H9 (cell line): Measurements from ENCODE around the gene MAS1. TPM values are rescaled to one million over a fixed set of nuclear protein-coding genes. Genes with fewer than 3 reads are reported as not detected.

Experiments
- DNase-seq: peaks from one replicate; pipeline ENCODE4 v3.0.0-alpha.2; 2017
- H2AFZ ChIP-seq: one replicate; pipeline ENCODE4 v1.6.1; 2013; ENCODE audit warnings: mild to moderate bottlenecking, low read length, control low read depth, moderate library complexity
- H2AK5ac ChIP-seq: 2 replicates; pipeline ENCODE4 v1.6.1; 2013; ENCODE audit warnings: low read length, control low read depth, mixed read lengths; ENCODE audit not compliant: insufficient read length
- H2BK120ac ChIP-seq: one replicate; pipeline ENCODE4 v1.6.1; 2013; ENCODE audit warnings: low read depth, mild to moderate bottlenecking, low read length, control low read depth, inconsistent platforms; ENCODE audit not compliant: poor library complexity, severe bottlenecking
- H2BK12ac ChIP-seq: 2 replicates; pipeline ENCODE4 v1.6.1; 2013; ENCODE audit warnings: low read length, control low read depth, mixed read lengths, low read depth; ENCODE audit not compliant: insufficient read length
- H2BK15ac ChIP-seq: 2 replicates; pipeline ENCODE4 v1.6.1; 2013; ENCODE audit warnings: low read depth, low read length, control low read depth
- H2BK20ac ChIP-seq: one replicate; pipeline ENCODE4 v1.6.1; 2013; ENCODE audit warnings: low read depth, mild to moderate bottlenecking, low read length, control low read depth, inconsistent platforms; ENCODE audit not compliant: poor library complexity, severe bottlenecking
- H2BK5ac ChIP-seq: 2 replicates; pipeline ENCODE4 v1.6.1; 2013; ENCODE audit warnings: low read length, control low read depth, mixed read lengths; ENCODE audit not compliant: insufficient read length
- H3K14ac ChIP-seq: 2 replicates; pipeline ENCODE4 v1.6.1; 2013; ENCODE audit warnings: low read length, control low read depth; ENCODE audit not compliant: insufficient read depth
- H3K18ac ChIP-seq: 2 replicates; pipeline ENCODE4 v1.6.1; 2013; ENCODE audit warnings: low read depth, mild to moderate bottlenecking, mixed read lengths, low read length, control low read depth; ENCODE audit not compliant: insufficient read length
- H3K23ac ChIP-seq: 2 replicates; pipeline ENCODE4 v1.6.1; 2013; ENCODE audit warnings: low read length, control low read depth, mixed read lengths, low read depth; ENCODE audit not compliant: insufficient read length
- H3K23me2 ChIP-seq: 2 replicates; pipeline ENCODE4 v1.6.1; 2013; ENCODE audit warnings: low read depth, mild to moderate bottlenecking, mixed read lengths, low read length, control low read depth; ENCODE audit not compliant: insufficient read length, poor library complexity, severe bottlenecking
- H3K27ac ChIP-seq: 2 replicates; pipeline ENCODE4 v1.5.1; 2013; ENCODE audit warnings: low read length, control low read depth, mixed read lengths, low read depth; ENCODE audit not compliant: insufficient read length
- H3K27me3 ChIP-seq: 2 replicates; pipeline ENCODE4 v1.6.1; 2013; ENCODE audit warnings: low read length, control low read depth, inconsistent platforms; ENCODE audit not compliant: insufficient read depth
- H3K4ac ChIP-seq: 2 replicates; pipeline ENCODE4 v1.6.1; 2013; ENCODE audit warnings: low read depth, mild to moderate bottlenecking, control low read depth, inconsistent platforms, low read length, moderate library complexity
- H3K4me1 ChIP-seq: 2 replicates; pipeline ENCODE4 v1.6.1; 2013; ENCODE audit warnings: low read length, control low read depth, inconsistent platforms; ENCODE audit not compliant: insufficient read depth
- H3K4me2 ChIP-seq: 2 replicates; pipeline ENCODE4 v1.6.1; 2013; ENCODE audit warnings: low read length, control low read depth, mixed read lengths; ENCODE audit not compliant: insufficient read length, insufficient read depth
- H3K56ac ChIP-seq: 2 replicates; pipeline ENCODE4 v1.6.1; 2013; ENCODE audit warnings: low read depth, mild to moderate bottlenecking, mixed read lengths, low read length, control low read depth; ENCODE audit not compliant: insufficient read length
- H3K79me1 ChIP-seq: 2 replicates; pipeline ENCODE4 v1.6.1; 2013; ENCODE audit warnings: low read depth, mild to moderate bottlenecking, moderate library complexity, low read length, control low read depth, inconsistent platforms; ENCODE audit not compliant: insufficient read depth, poor library complexity, severe bottlenecking
- H3K79me2 ChIP-seq: 2 replicates; pipeline ENCODE4 v1.6.1; 2013; ENCODE audit warnings: low read length, control low read depth, inconsistent platforms; ENCODE audit not compliant: insufficient read depth
- H3K9ac ChIP-seq: 2 replicates; pipeline ENCODE4 v1.6.1; 2013; ENCODE audit warnings: low read length, control low read depth, mixed read lengths; ENCODE audit not compliant: insufficient read length; ENCODE audit errors: extremely low read depth
- H3K9me3 ChIP-seq: one replicate; pipeline ENCODE4 v1.6.1; 2013; ENCODE audit warnings: low read depth, low read length, inconsistent platforms; ENCODE audit not compliant: control insufficient read depth
- H3T11ph ChIP-seq: one replicate; pipeline ENCODE4 v1.6.1; 2013; ENCODE audit warnings: mild to moderate bottlenecking, low read length, control low read depth, inconsistent platforms
- H4K20me1 ChIP-seq: one replicate; pipeline ENCODE4 v1.6.1; 2013; ENCODE audit not compliant: control insufficient read depth, insufficient read length, insufficient read depth
- H4K5ac ChIP-seq: 2 replicates; pipeline ENCODE4 v1.6.1; 2013; ENCODE audit warnings: low read depth, mild to moderate bottlenecking, mixed read lengths, low read length, control low read depth; ENCODE audit not compliant: insufficient read length
- H4K8ac ChIP-seq: replicated peaks from 2 replicates; pipeline ENCODE4 v1.6.1; 2013; ENCODE audit warnings: low read length, control low read depth, mixed read lengths, low read depth; ENCODE audit not compliant: insufficient read length
- H4K91ac ChIP-seq: 2 replicates; pipeline ENCODE4 v1.6.1; 2013; ENCODE audit warnings: low read depth, mild to moderate bottlenecking, moderate library complexity, mixed read lengths, low read length, control low read depth; ENCODE audit not compliant: insufficient read length
- H3K27ac Mint-ChIP-seq, 3 experiments: 2 replicates in 2 of 3; 3 replicates in 1 of 3; pipeline ENCODE4 v1.8.0; 2020 to 2021; ENCODE audit warnings: mixed read lengths in 3 of 3, mild to moderate bottlenecking in 1 of 3, moderate library complexity in 1 of 3
- H3K27me3 Mint-ChIP-seq: 2 replicates; pipeline ENCODE4 v1.8.0; 2021; ENCODE audit warnings: low read depth, mild to moderate bottlenecking, moderate library complexity, mixed read lengths
- H3K36me3 Mint-ChIP-seq, 3 experiments: 2 replicates in 2 of 3; 3 replicates in 1 of 3; pipeline ENCODE4 v1.8.0; 2020 to 2021; ENCODE audit warnings: low read depth in 3 of 3, mixed read lengths in 3 of 3; ENCODE audit not compliant: insufficient read depth in 1 of 3
- H3K4me1 Mint-ChIP-seq, 2 experiments: 2 replicates each; pipeline ENCODE4 v1.8.0; 2020; ENCODE audit warnings: mixed read lengths in 2 of 2
- H3K4me3 Mint-ChIP-seq, 2 experiments: 2 replicates in 1 of 2; 3 replicates in 1 of 2; pipeline ENCODE4 v1.8.0; 2020 to 2021; ENCODE audit warnings: mild to moderate bottlenecking in 2 of 2, mixed read lengths in 2 of 2, moderate library complexity in 1 of 2
- H3K9me3 Mint-ChIP-seq, 2 experiments: 2 replicates in 1 of 2; 3 replicates in 1 of 2; pipeline ENCODE4 v1.8.0; 2020; ENCODE audit warnings: mild to moderate bottlenecking in 2 of 2, mixed read lengths in 2 of 2, moderate library complexity in 1 of 2
- WGBS: extraction: QIAGEN DNeasy Blood & Tissue Kit; methylation state at CpG from one replicate; pipeline ENCODE4 v1.1.7; 2013; ENCODE audit warnings: missing lambda C conversion rate, low lambda C conversion rate, mixed read lengths; ENCODE audit not compliant: insufficient read length; ENCODE audit errors: extremely low coverage; 5-methylcytosine and 5-hydroxymethylcytosine counted together
- total RNA-seq: library from RNA; stranded (reverse); gene quantifications from 2 replicates; pipeline ENCODE4 v1.2.1, GENCODE V29; 2021
- TF ChIP-seq, protein P1 (sequence below): fragments of 200-600 bp; sonication (generic); conservative IDR thresholded peaks from 3 replicates; pipeline ENCODE4 v1.8.0; 2021; ENCODE audit warnings: antibody characterized with exemption, mild to moderate bottlenecking

Gene MAS1
- total RNA-seq, 1 experiment from 2014 or later, result 0.02 TPM

DNA sequence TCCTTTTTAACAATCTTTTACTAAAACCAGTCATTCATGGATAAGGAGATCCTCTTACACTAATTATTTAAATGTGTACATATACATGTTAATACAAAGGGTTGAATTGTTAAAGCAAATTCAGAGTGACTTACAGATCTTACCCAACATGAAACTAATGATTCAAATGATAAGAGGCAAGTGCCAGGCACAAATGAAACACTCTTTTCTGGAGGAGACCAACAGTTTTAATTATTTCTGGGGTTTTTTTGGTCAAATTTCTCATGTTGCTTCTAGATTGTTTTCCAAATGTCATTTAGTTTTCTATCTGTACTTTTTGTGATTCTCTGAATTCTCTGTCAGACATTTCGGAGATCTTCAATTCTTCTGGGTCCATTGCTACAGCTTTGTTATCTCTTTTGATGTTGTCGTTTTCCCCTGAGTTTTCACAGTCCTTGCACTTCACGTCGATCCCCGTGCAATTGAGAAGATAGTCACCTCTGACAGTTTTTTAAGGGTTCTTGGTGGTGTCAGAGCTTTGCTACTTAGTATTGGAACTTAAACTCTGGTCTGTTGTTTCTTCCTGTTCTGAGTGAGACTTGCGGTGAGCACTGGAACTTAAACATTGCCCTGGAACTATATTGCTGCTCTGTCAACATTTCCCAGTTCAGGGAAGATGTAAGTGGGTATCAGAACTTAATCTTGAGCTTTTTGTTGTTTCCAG, 23.2 kb downstream of the MAS1 start:
- no peaks in the 10 kb centered on the region for H3K9me3 Mint-ChIP-seq
- Histone ChIP-seq H2BK120ac (no peak overlapping the region), H2BK5ac (no peak overlapping the region), H3K4me1 (no peaks in the 10 kb centered on the region), H2BK15ac (no peak overlapping the region), H3K79me2 (no peaks in the 10 kb centered on the region), H3K9me3 (no peaks in the 10 kb centered on the region), H3K79me1 (no peaks in the 10 kb centered on the region), H4K5ac (no peak overlapping the region), H4K91ac (no peak overlapping the region), H3K4me2 (no peak overlapping the region), H3K9ac (no peak overlapping the region), H3K27me3 (no peaks in the 10 kb centered on the region), H3K27ac (no peak overlapping the region), H3K18ac (no peak overlapping the region), H3K56ac (no peak overlapping the region), H2AK5ac (no peak overlapping the region), H3K23ac (no peak overlapping the region), H3K23me2 (no peaks in the 10 kb centered on the region), H3K4ac (no peak overlapping the region), H2BK20ac (no peak overlapping the region), H4K20me1 (no peaks in the 10 kb centered on the region), H2BK12ac (no peak overlapping the region), H4K8ac (no peak overlapping the region), H2AFZ (no peak overlapping the region), H3T11ph (no peak overlapping the region), H3K14ac (no peak overlapping the region)
- H3K27ac Mint-ChIP-seq, result no peak overlapping the region
- no peak for DNase-seq
- no CpG with 5 or more reads among the region's 6 CpGs for WGBS
- H3K27me3 Mint-ChIP-seq, result peaks cover 10% of the 10 kb centered on the region
- no peak overlapping the region for H3K4me3 Mint-ChIP-seq
- H3K4me1 Mint-ChIP-seq, result peaks cover 5 to 15% of the 10 kb centered on the region in 2 experiments; a peak in 1 of 4 replicates
- H3K36me3 Mint-ChIP-seq, result no peaks in the 10 kb centered on the region; a peak in 1 of 7 replicates
- TF ChIP-seq, protein P1, sequence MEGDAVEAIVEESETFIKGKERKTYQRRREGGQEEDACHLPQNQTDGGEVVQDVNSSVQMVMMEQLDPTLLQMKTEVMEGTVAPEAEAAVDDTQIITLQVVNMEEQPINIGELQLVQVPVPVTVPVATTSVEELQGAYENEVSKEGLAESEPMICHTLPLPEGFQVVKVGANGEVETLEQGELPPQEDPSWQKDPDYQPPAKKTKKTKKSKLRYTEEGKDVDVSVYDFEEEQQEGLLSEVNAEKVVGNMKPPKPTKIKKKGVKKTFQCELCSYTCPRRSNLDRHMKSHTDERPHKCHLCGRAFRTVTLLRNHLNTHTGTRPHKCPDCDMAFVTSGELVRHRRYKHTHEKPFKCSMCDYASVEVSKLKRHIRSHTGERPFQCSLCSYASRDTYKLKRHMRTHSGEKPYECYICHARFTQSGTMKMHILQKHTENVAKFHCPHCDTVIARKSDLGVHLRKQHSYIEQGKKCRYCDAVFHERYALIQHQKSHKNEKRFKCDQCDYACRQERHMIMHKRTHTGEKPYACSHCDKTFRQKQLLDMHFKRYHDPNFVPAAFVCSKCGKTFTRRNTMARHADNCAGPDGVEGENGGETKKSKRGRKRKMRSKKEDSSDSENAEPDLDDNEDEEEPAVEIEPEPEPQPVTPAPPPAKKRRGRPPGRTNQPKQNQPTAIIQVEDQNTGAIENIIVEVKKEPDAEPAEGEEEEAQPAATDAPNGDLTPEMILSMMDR, result no peak
